Nephron progenitor cell (in vitro differentiated cells): ENCODE data around the gene FCGBP.
A peak's percentile ranks its signal among the peaks of the same experiment; 100 is the strongest.
"Not testable (repeated sequence)": the region's sequence is repeated elsewhere in the genome, so short reads cannot be mapped to it uniquely, and the experiment has no call there.

Experiments used
- DNase-seq: peaks from one replicate; pipeline ENCODE4 v3.0.0; 2021
- H3K27ac Mint-ChIP-seq: 2 replicates; pipeline ENCODE4 v1.8.0; 2021; ENCODE audit warnings: mild to moderate bottlenecking, moderate library complexity, mixed read lengths
- H3K27me3 Mint-ChIP-seq: 2 replicates; pipeline ENCODE4 v1.8.0; 2021; ENCODE audit warnings: mild to moderate bottlenecking, low read depth, mixed read lengths; ENCODE audit not compliant: poor library complexity
- H3K36me3 Mint-ChIP-seq: 2 replicates; pipeline ENCODE4 v1.8.0; 2021; ENCODE audit warnings: low read depth, mixed read lengths
- H3K4me1 Mint-ChIP-seq: 2 replicates; pipeline ENCODE4 v1.8.0; 2021; ENCODE audit warnings: mixed read lengths
- H3K4me3 Mint-ChIP-seq: 2 replicates; pipeline ENCODE4 v1.8.0; 2021; ENCODE audit warnings: mild to moderate bottlenecking, moderate library complexity, mixed read lengths
- H3K9me3 Mint-ChIP-seq: 2 replicates; pipeline ENCODE4 v1.8.0; 2021; ENCODE audit warnings: mild to moderate bottlenecking, moderate library complexity, mixed read lengths
- TF ChIP-seq, protein P1 (sequence below): fragments of 200-600 bp; sonication (generic); IDR thresholded peaks from 2 replicates; pipeline ENCODE4 v1.5.0; 2021; ENCODE audit warnings: antibody characterized with exemption

The FCGBP gene

GRCh38 chr19:39966617-39967016 is 32.2 kb upstream of the FCGBP start:
- TF ChIP-seq, protein P1, sequence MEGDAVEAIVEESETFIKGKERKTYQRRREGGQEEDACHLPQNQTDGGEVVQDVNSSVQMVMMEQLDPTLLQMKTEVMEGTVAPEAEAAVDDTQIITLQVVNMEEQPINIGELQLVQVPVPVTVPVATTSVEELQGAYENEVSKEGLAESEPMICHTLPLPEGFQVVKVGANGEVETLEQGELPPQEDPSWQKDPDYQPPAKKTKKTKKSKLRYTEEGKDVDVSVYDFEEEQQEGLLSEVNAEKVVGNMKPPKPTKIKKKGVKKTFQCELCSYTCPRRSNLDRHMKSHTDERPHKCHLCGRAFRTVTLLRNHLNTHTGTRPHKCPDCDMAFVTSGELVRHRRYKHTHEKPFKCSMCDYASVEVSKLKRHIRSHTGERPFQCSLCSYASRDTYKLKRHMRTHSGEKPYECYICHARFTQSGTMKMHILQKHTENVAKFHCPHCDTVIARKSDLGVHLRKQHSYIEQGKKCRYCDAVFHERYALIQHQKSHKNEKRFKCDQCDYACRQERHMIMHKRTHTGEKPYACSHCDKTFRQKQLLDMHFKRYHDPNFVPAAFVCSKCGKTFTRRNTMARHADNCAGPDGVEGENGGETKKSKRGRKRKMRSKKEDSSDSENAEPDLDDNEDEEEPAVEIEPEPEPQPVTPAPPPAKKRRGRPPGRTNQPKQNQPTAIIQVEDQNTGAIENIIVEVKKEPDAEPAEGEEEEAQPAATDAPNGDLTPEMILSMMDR = no peak

DNA sequence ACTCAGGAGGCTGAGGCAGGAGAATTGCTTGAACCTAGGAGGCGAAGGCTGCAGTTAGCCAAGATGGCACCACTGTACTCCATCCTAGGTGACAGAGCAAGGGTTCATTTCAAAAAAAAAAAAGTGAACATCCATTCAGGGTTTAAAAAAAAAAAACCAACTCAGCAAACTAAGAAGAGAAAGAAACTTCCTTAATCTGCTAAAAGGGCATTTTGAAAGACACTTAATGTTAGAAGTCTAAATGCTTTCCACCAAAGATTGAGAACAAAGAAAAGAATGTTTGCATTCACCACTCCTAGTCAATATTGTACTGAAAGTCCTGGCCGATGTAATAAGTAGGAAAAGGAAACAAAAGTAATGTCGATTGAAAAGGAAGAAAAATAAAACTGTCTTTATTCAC is 29.5 kb upstream of the FCGBP start:
- Mint-ChIP-seq H3K27me3 (peaks cover 3% of the 10 kb centered on the region), H3K27ac (no peak overlapping the region), H3K4me3 (no peak overlapping the region), H3K36me3 (peaks cover under 1% of the 10 kb centered on the region), H3K9me3 (peaks cover 7% of the 10 kb centered on the region), H3K4me1 (peaks cover 12% of the 10 kb centered on the region)
- TF ChIP-seq, protein P1 = no peak
- no peak for DNase-seq

More at GRCh38 chr19:39966617-39967016, 32.2 kb upstream of the FCGBP start:
- H3K36me3 Mint-ChIP-seq = peaks cover 9% of the 10 kb centered on the region
- H3K4me1 Mint-ChIP-seq = peaks cover 28% of the 10 kb centered on the region
- H3K27me3 Mint-ChIP-seq = peaks cover 3% of the 10 kb centered on the region
- no peak overlapping the region for H3K27ac Mint-ChIP-seq
- DNase-seq = no peak
- peaks cover 4% of the 10 kb centered on the region for H3K9me3 Mint-ChIP-seq
- no peak overlapping the region for H3K4me3 Mint-ChIP-seq

DNA sequence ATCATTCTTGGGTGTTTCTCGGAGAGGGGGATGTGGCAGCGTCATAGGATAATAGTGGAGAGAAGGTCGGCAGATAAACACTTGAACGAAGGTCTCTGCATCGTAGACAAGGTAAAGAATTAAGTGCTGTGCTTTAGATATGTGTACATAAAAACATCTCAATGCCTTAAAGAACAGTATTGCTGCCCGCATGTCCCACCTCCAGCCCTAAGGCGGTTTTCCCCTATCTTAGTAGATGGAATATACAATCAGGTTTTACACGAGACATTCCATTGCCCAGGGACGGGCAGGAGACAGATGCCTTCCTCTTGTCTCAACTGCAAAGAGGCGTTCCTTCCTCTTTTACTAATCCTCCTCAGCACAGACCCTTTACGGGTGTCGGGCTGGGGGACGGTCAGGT is 25.0 kb upstream of the FCGBP start:
- H3K27me3 Mint-ChIP-seq, H3K4me3 Mint-ChIP-seq, H3K36me3 Mint-ChIP-seq: not testable (repeated sequence)

GRCh38 chr19:39958942-39959341 is 24.5 kb upstream of the FCGBP start:
- H3K36me3 Mint-ChIP-seq, H3K27ac Mint-ChIP-seq, H3K4me3 Mint-ChIP-seq, H3K9me3 Mint-ChIP-seq, H3K27me3 Mint-ChIP-seq, DNase-seq: not testable (repeated sequence)
- peaks cover 11% of the 10 kb centered on the region for H3K4me1 Mint-ChIP-seq

More for the DNA sequence above, 25.0 kb upstream of the FCGBP start:
- Mint-ChIP-seq H3K27ac (peak overlapping the region; percentile 56), H3K4me1 (peaks cover 11% of the 10 kb centered on the region)
- not testable (repeated sequence) for H3K9me3 Mint-ChIP-seq, DNase-seq

DNA sequence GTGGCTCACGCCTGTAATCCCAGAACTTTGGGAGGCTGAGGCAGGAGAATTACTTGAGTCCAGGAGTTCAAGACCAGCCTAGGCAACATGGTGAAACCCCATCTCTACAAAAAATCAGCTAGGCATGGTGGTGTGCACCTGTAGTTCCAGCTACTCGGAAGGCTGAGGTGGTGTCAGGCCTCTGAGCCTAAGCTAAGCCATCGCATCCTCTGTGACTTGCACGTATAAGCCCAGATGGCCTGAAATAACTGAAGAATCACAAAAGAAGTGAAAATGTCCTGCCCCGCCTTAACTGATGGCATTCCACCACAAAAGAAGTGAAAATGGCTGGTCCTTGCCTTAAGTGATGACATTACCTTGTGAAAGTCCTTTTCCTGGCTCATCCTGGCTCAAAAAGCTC is 23.5 kb upstream of the FCGBP start:
- not testable (repeated sequence) for H3K27ac Mint-ChIP-seq, H3K36me3 Mint-ChIP-seq, H3K9me3 Mint-ChIP-seq, H3K27me3 Mint-ChIP-seq, H3K4me3 Mint-ChIP-seq, DNase-seq
- peaks cover 11% of the 10 kb centered on the region for H3K4me1 Mint-ChIP-seq

- no peak for DNase-seq
- TF ChIP-seq, protein P1 = no peak
- no peaks in the 10 kb centered on the region for H3K4me1 Mint-ChIP-seq
- no peak overlapping the region for H3K27ac Mint-ChIP-seq
- no peaks in the 10 kb centered on the region for H3K9me3 Mint-ChIP-seq
- H3K36me3 Mint-ChIP-seq = no peaks in the 10 kb centered on the region
- peaks cover 6% of the 10 kb centered on the region for H3K27me3 Mint-ChIP-seq
- no peak overlapping the region for H3K4me3 Mint-ChIP-seq
Observed at GRCh38 chr19:39953915-39954314, 19.5 kb upstream of the FCGBP start.

DNA sequence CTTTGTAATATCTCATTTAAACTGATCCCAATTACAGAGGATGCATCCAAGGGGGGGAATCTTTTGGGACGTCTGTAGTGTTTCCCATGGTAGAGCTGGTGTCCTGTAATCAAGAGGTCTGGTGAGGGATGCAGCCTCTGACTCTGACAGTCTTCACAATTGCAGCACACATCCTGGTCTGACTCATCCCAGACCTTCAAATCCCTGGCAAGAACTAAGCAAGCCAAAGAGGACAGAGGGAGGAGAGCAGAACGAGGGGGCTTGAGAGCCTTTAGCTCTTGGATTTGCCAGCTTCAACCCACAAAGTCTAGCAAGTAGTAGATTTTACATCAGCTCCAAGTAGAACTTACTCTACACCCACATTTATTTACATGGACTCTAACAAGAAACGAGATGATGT is 17.3 kb upstream of the FCGBP start:
- Mint-ChIP-seq H3K36me3 (no peaks in the 10 kb centered on the region), H3K9me3 (no peaks in the 10 kb centered on the region)
- DNase-seq = no peak

More for the DNA sequence above, 17.3 kb upstream of the FCGBP start:
- TF ChIP-seq, protein P1 = no peak
- Mint-ChIP-seq H3K4me3 (no peak overlapping the region), H3K27me3 (peaks cover 6% of the 10 kb centered on the region), H3K4me1 (no peaks in the 10 kb centered on the region), H3K27ac (no peak overlapping the region)
